ENCODE results near the gene NANOS3. TPM values are rescaled to one million over a fixed set of nuclear protein-coding genes. Genes with fewer than 3 reads are reported as not detected.

NANOS3 gene
- total and polyA plus RNA-seq, 9 of the 15 experiments (the other 6 are each of a cell fraction or from before 2014, with no cell fraction given) = not detected

DNA sequence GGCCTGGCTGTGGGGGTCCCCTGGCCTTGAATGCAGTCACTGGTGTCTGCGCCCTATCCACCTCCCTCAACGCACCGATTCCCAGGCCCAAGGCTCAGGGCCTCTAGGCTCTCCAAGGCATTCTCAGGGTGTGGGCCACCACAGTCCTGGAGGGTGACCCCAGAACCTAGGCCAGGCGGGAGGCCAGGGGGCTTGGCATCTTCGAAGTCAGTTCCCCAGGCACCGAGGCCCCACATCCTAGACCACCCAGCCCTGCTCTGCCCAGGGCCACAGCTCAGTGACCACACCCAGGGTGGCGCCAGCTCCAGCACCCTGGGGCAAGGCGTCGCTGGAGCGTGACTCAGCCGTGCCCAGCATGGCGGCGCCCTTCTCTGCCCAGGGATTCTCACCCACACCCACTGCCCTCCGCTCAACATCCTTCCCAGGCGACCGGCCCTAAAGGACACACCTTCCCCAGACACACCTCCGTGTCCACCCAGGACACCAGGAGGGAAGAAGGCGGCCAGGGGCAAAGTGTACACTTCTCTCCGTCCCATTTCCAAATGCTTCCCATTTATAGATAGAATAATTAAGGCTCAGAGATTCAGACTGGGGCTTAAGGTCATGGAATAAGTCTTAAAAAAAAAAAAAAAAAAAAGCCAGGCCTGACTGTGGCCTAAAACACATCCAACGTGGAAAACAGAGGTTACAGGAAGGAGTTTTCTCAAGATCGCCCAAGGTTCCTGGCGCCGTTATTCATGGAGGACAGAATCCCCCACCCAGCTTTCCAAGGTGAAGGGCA lies 36.4 kb upstream of the NANOS3 start:
- no peak for ATAC-seq
- TF ChIP-seq CHD1 (IDR thresholded peaks at IDR 0.05; ENCODE audit: low read length) (peak; percentile 67), FOXK1 (CRISPR knock-in tag; IDR thresholded peaks at IDR 0.05; ENCODE audit: borderline replicate concordance) (no peak), PCBP1 (IDR thresholded peaks at IDR 0.05; ENCODE audit: low read depth, low read length, poor library complexity, severe bottlenecking) (peak; percentile 0), PURB (CRISPR knock-in tag; IDR thresholded peaks at IDR 0.05; ENCODE audit: low read depth) (no peak), ZKSCAN8 (CRISPR knock-in tag; IDR thresholded peaks at IDR 0.05) (no peak), ZNF263 (CRISPR knock-in tag; IDR thresholded peaks at IDR 0.05; ENCODE audit: borderline replicate concordance) (0 out of 2 replicates have a peak, but pooled peaks have one; percentile 12), SMARCA4 (IDR thresholded peaks at IDR 0.05) (0 out of 2 replicates have a peak, but pooled peaks have one; percentile 6), KAT7 (CRISPR knock-in tag; IDR thresholded peaks at IDR 0.05; ENCODE audit: borderline replicate concordance) (0 out of 2 replicates have a peak, but pooled peaks have one; percentile 52), CHCHD3 (CRISPR knock-in tag; IDR thresholded peaks at IDR 0.05) (no peak), GABPB1 (CRISPR knock-in tag; IDR thresholded peaks at IDR 0.05) (0 out of 2 replicates have a peak, but pooled peaks have one; percentile 27), HNRNPH1 (optimal IDR thresholded peaks at IDR 0.05; ENCODE audit: low read depth, low read length) (no peak)
- TF ChIP-seq, protein P1, sequence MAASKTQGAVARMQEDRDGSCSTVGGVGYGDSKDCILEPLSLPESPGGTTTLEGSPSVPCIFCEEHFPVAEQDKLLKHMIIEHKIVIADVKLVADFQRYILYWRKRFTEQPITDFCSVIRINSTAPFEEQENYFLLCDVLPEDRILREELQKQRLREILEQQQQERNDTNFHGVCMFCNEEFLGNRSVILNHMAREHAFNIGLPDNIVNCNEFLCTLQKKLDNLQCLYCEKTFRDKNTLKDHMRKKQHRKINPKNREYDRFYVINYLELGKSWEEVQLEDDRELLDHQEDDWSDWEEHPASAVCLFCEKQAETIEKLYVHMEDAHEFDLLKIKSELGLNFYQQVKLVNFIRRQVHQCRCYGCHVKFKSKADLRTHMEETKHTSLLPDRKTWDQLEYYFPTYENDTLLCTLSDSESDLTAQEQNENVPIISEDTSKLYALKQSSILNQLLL (CRISPR knock-in tag; IDR thresholded peaks at IDR 0.05; ENCODE audit: borderline replicate concordance) = no peak
- TF ChIP-seq, protein P2, sequence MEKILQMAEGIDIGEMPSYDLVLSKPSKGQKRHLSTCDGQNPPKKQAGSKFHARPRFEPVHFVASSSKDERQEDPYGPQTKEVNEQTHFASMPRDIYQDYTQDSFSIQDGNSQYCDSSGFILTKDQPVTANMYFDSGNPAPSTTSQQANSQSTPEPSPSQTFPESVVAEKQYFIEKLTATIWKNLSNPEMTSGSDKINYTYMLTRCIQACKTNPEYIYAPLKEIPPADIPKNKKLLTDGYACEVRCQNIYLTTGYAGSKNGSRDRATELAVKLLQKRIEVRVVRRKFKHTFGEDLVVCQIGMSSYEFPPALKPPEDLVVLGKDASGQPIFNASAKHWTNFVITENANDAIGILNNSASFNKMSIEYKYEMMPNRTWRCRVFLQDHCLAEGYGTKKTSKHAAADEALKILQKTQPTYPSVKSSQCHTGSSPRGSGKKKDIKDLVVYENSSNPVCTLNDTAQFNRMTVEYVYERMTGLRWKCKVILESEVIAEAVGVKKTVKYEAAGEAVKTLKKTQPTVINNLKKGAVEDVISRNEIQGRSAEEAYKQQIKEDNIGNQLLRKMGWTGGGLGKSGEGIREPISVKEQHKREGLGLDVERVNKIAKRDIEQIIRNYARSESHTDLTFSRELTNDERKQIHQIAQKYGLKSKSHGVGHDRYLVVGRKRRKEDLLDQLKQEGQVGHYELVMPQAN (IDR thresholded peaks at IDR 0.05; ENCODE audit: borderline replicate concordance) = no peak
- TF ChIP-seq, protein P3, sequence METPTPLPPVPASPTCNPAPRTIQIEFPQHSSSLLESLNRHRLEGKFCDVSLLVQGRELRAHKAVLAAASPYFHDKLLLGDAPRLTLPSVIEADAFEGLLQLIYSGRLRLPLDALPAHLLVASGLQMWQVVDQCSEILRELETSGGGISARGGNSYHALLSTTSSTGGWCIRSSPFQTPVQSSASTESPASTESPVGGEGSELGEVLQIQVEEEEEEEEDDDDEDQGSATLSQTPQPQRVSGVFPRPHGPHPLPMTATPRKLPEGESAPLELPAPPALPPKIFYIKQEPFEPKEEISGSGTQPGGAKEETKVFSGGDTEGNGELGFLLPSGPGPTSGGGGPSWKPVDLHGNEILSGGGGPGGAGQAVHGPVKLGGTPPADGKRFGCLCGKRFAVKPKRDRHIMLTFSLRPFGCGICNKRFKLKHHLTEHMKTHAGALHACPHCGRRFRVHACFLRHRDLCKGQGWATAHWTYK (CRISPR knock-in tag; IDR thresholded peaks at IDR 0.05) = 0 out of 2 replicates have a peak, but pooled peaks have one; percentile 22
- TF ChIP-seq, protein P4, sequence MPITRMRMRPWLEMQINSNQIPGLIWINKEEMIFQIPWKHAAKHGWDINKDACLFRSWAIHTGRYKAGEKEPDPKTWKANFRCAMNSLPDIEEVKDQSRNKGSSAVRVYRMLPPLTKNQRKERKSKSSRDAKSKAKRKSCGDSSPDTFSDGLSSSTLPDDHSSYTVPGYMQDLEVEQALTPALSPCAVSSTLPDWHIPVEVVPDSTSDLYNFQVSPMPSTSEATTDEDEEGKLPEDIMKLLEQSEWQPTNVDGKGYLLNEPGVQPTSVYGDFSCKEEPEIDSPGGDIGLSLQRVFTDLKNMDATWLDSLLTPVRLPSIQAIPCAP (CRISPR knock-in tag; IDR thresholded peaks at IDR 0.05; ENCODE audit: borderline replicate concordance) = no peak

More for the DNA sequence above, 36.4 kb upstream of the NANOS3 start:
- Histone ChIP-seq H3K9me3 (replicated peaks; ENCODE audit: control insufficient read depth, insufficient read depth, low read depth, low read length) (no peaks in the 10 kb centered on the region), H3K36me3 (ENCODE audit: control insufficient read depth, insufficient read depth, low read length) (peaks cover 23% of the 10 kb centered on the region; the same call in 2 of the 3 replicates), H2AFZ (ENCODE audit: low read depth, low read length) (no peak overlapping the region), H3K9me1 (ENCODE audit: control insufficient read depth, insufficient read depth, low read length) (no peaks in the 10 kb centered on the region), H3K4me2 (ENCODE audit: insufficient read depth, low read length) (peak overlapping the region; percentile 92), H4K20me1 (replicated peaks; ENCODE audit: control insufficient read depth, insufficient read depth, low read length) (0 out of 2 replicates have a peak, but pooled peaks cover 3% of the 10 kb centered on the region), H3K27ac (ENCODE audit: extremely low read depth, low read depth, low read length) (peak overlapping the region; percentile 97), H3K9ac (ENCODE audit: insufficient read depth in 1 of 2, low read depth in 2 of 2, low read length in 2 of 2) (peak overlapping the region; percentile 91 to 98), H3K4me3 (peak overlapping the region; percentile 72), H3K27me3 (ENCODE audit: control insufficient read depth in 2 of 2, insufficient read depth in 2 of 2, low read length in 2 of 2) (no peaks in the 10 kb centered on the region), H3K4me1 (replicated peaks in 1 of 2; ENCODE audit: control insufficient read depth in 2 of 2, insufficient read depth in 2 of 2, low read length in 2 of 2) (peaks cover 37 to 92% of the 10 kb centered on the region in 2 experiments), H3K79me2 (ENCODE audit: control insufficient read depth, insufficient read depth, low read length) (peaks cover 70% of the 10 kb centered on the region)
- CTCF ChIA-PET (ENCODE audit: low intra/inter-chr PET ratio) = no interaction called here
- intact Hi-C loops (cut with micrococcal nuclease) (no loop called here), in situ Hi-C loops (cut with MboI) (loop anchor here (10.0 kb wide), 1 partner anchor 566 kb away; no protein-coding TSS in a partner anchor)
- DNase-seq (ENCODE audit: extremely low read depth in 1 of 4, low spot score in 3 of 4) (no peak), FAIRE-seq (peak; percentile 26)
- POLR2A ChIA-PET = interaction anchor here (0.6 to 1.5 kb wide), 9 partner anchors 7 to 202 kb away, joined by 3 to 5 read pairs (median 3); a partner anchor contains a TSS
- 28% methylated on average over 20 of the region's 23 CpGs for WGBS (ENCODE audit: insufficient coverage, low coverage, missing lambda C conversion rate)
- no TSS peak for BruUV-seq (replicated peaks)
